Endothelial cell of umbilical vein (primary cell): ENCODE results near the gene AP1S2. TPM values are rescaled to one million over a fixed set of nuclear protein-coding genes. Genes with fewer than 3 reads are reported as not detected.
"Not testable (repeated sequence)": the region's sequence is repeated elsewhere in the genome, so short reads cannot be mapped to it uniquely, and the experiment has no call there.

Source experiments
- BruUV-seq: library from RNA; stranded (reverse); fragments of 400-500 nt; replicated peaks from 2 replicates; lab custom pipeline; 2021; lab: Mats Ljungman, UMichigan
- CTCF ChIA-PET: fragments of 300-600, 350-600 bp; sonication (Branson Sonifier 250); formaldehyde crosslinking; loops from one replicate; lab custom pipeline; 2021; ENCODE audit warnings: antibody characterized with exemption, inconsistent platforms; lab: Charles Lee
- POLR2A ChIA-PET: fragments of 300-600, 350-600 bp; sonication (Branson Sonifier 250); formaldehyde crosslinking; loops from one replicate; lab custom pipeline; 2021; ENCODE audit warnings: antibody characterized with exemption, inconsistent platforms; lab: Charles Lee
- DNase-seq: peaks from one replicate; pipeline ENCODE4 v3.0.0-alpha.2; 2011; ENCODE audit warnings: low read depth, low spot score
- FAIRE-seq: peaks from 2 replicates; lab custom pipeline; 2011; peaks lifted over from hg19 to GRCh38; lab: Jason Lieb, UNC
- H2AFZ ChIP-seq: 2 replicates; pipeline ENCODE4 v1.6.0; 2012; ENCODE audit warnings: low read depth, low read length, control low read depth, inconsistent platforms
- H3K27ac ChIP-seq: 2 replicates; pipeline ENCODE4 v1.5.1; 2011; ENCODE audit warnings: low read depth, mild to moderate bottlenecking, control low read depth, low read length, moderate library complexity; ENCODE audit not compliant: insufficient read depth
- H3K27me3 ChIP-seq, 2 experiments: 2 replicates each; pipeline versions ENCODE4 v1.6.0 to v1.6.1; 2011; ENCODE audit warnings: low read length in 2 of 2, mixed read lengths in 1 of 2; ENCODE audit not compliant: control insufficient read depth in 2 of 2, insufficient read depth in 2 of 2
- H3K36me3 ChIP-seq, 2 experiments: 2 replicates in 1 of 2; 3 replicates in 1 of 2; pipeline ENCODE4 v1.5.1; 2011; ENCODE audit warnings: low read length in 2 of 2, mild to moderate bottlenecking in 1 of 2, moderate library complexity in 1 of 2; ENCODE audit not compliant: control insufficient read depth in 2 of 2, insufficient read depth in 2 of 2; ENCODE audit errors: extremely low read depth in 1 of 2
- H3K4me1 ChIP-seq: 3 replicates; pipeline ENCODE4 v1.5.1; 2011; ENCODE audit warnings: mild to moderate bottlenecking, low read length; ENCODE audit not compliant: control insufficient read depth, insufficient read depth; ENCODE audit errors: extremely low read depth
- H3K4me2 ChIP-seq: 2 replicates; pipeline ENCODE4 v1.6.1; 2011; ENCODE audit warnings: low read length, control low read depth, mixed read lengths; ENCODE audit not compliant: insufficient read depth
- H3K4me3 ChIP-seq, 3 experiments: fragments of 200-600 bp in 1 of 3; sonication (generic), shearing (Covaris generic) in 1 of 3; replicated peaks in 1 of 3; 2 replicates each; pipeline ENCODE4 v1.5.1; 2011 to 2016; ENCODE audit warnings: control low read depth in 3 of 3, low read length in 3 of 3, mild to moderate bottlenecking in 2 of 3, inconsistent platforms in 1 of 3, low read depth in 1 of 3, moderate library complexity in 1 of 3; ENCODE audit not compliant: insufficient read depth in 1 of 3
- H3K79me2 ChIP-seq: 2 replicates; pipeline ENCODE4 v1.6.0; 2012; ENCODE audit warnings: low read length, inconsistent platforms; ENCODE audit not compliant: control insufficient read depth, insufficient read depth
- H3K9ac ChIP-seq: replicated peaks from 2 replicates; pipeline ENCODE3; 2011; ENCODE audit warnings: low read length, control low read depth; ENCODE audit not compliant: insufficient read depth; ENCODE audit errors: extremely low read depth
- H3K9me1 ChIP-seq: replicated peaks from 3 replicates; pipeline ENCODE4 v1.6.0; 2011; ENCODE audit warnings: mild to moderate bottlenecking, low read length; ENCODE audit not compliant: control insufficient read depth, insufficient read depth; ENCODE audit errors: extremely low read depth
- H3K9me3 ChIP-seq: replicated peaks from 2 replicates; pipeline ENCODE4 v1.5.1; 2012; ENCODE audit warnings: low read length, inconsistent platforms; ENCODE audit not compliant: control insufficient read depth, insufficient read depth
- H4K20me1 ChIP-seq: replicated peaks from 2 replicates; pipeline ENCODE3; 2011; ENCODE audit warnings: mild to moderate bottlenecking, low read length; ENCODE audit not compliant: control insufficient read depth, insufficient read depth; ENCODE audit errors: extremely low read depth
- CTCF ChIP-seq, 2 donors: IDR thresholded peaks; 1 replicate in 1 of 2; 2 replicates in 1 of 2; pipeline ENCODE4 v1.5.1; 2011; ENCODE audit warnings: low read length in 2 of 2, mild to moderate bottlenecking in 2 of 2, moderate library complexity in 2 of 2, control low read depth in 1 of 2, inconsistent platforms in 1 of 2, low read depth in 1 of 2; ENCODE audit not compliant: insufficient read depth in 1 of 2; ENCODE audit errors: extremely low read depth in 1 of 2
- EZH2 ChIP-seq: IDR thresholded peaks from 2 replicates; pipeline ENCODE4 v1.6.1; 2012; ENCODE audit warnings: borderline replicate concordance, low read depth, mild to moderate bottlenecking, moderate library complexity, low read length, inconsistent platforms; ENCODE audit not compliant: severe bottlenecking
- FOS ChIP-seq: IDR thresholded peaks from 2 replicates; pipeline ENCODE4 v1.6.1; 2011; ENCODE audit warnings: mild to moderate bottlenecking, low read length, moderate library complexity, borderline replicate concordance; ENCODE audit not compliant: insufficient read depth
- GATA2 ChIP-seq: IDR thresholded peaks from 2 replicates; pipeline ENCODE4 v1.7.0; 2011; ENCODE audit warnings: low read depth, mild to moderate bottlenecking, moderate library complexity, mixed read lengths, low read length; ENCODE audit not compliant: insufficient read length, insufficient read depth
- JUN ChIP-seq: IDR thresholded peaks from 2 replicates; pipeline ENCODE4 v1.6.1; 2011; ENCODE audit warnings: borderline replicate concordance, low read depth; ENCODE audit not compliant: insufficient read length, insufficient read depth
- MAX ChIP-seq: IDR thresholded peaks from 2 replicates; pipeline ENCODE4 v1.6.1; 2011; ENCODE audit not compliant: insufficient read depth, insufficient read length
- MYC ChIP-seq: IDR thresholded peaks from one replicate; pipeline ENCODE4 v1.6.1; 2011; ENCODE audit warnings: mild to moderate bottlenecking, low read depth, low read length
- POLR2A ChIP-seq: IDR thresholded peaks from 2 replicates; pipeline ENCODE4 v1.6.1; 2012; ENCODE audit warnings: low read depth, mild to moderate bottlenecking, control low read depth, low read length
- POLR2AphosphoS5 ChIP-seq: IDR thresholded peaks from 2 replicates; pipeline ENCODE4 v1.6.1; 2012; ENCODE audit warnings: low read depth, mild to moderate bottlenecking, control low read depth, low read length, moderate library complexity; ENCODE audit not compliant: insufficient read depth
- dilution Hi-C: fragments of 300-500 bp; cut with MboI; formaldehyde crosslinking; loops from one replicate; pipeline ENCODE4 v1.15.0; 2019; ENCODE audit warnings: low sequenced_read_pairs; ENCODE audit not compliant: extremely low pct_ligation_motif_present
- intact Hi-C: fragments of 100-400 bp; cut with micrococcal nuclease; formaldehyde crosslinking; loops from one replicate; pipeline ENCODE4 v1.10.0; 2022
- polyA plus RNA-seq, 4 experiments: library from polyadenylated mRNA; depleted of rRNA in 3 of 4; stranded (reverse) in 3 of 4; unstranded in 1 of 4; fragments of >200 nt; gene quantifications; 2 replicates each; pipeline versions ENCODE4 v1.2.1 to v1.2.3, GENCODE V29; 2011 to 2012; ENCODE audit warnings: missing spikeins in 1 of 4
- total RNA-seq: library from RNA; stranded (reverse); gene quantifications from 2 replicates; pipeline ENCODE4 v1.2.3, GENCODE V29; 2021

The AP1S2 gene
- total and polyA plus RNA-seq, 2 donors (not counting 3 experiments of a cell fraction or from before 2014, with no cell fraction given), result 21.0 to 37.3 TPM

GRCh38 chrX:15834053-15834452 is 20.6 kb downstream of the AP1S2 start:
- H3K36me3 ChIP-seq, result no peaks in the 10 kb centered on the region
- FAIRE-seq (no peak), DNase-seq (no peak)
- no peak for TF ChIP-seq GATA2
- TF ChIP-seq POLR2AphosphoS5, result no peak
- TF ChIP-seq JUN, result no peak
- TF ChIP-seq CTCF (IDR thresholded peaks at IDR 0.05; ENCODE audit: extremely low read depth in 1 of 2, insufficient read depth in 1 of 2, low read depth in 1 of 2, low read length in 2 of 2), result no peak
- TF ChIP-seq FOS, result no peak
- no peak for TF ChIP-seq MAX
- no peak for TF ChIP-seq EZH2
- no peak for TF ChIP-seq MYC
- no peak for TF ChIP-seq POLR2A
- H3K4me3 ChIP-seq, result no peak overlapping the region
- no peaks in the 10 kb centered on the region for H3K79me2 ChIP-seq
- H2AFZ ChIP-seq, result no peak overlapping the region
- no peaks in the 10 kb centered on the region for H3K4me1 ChIP-seq
- intact Hi-C loops (no loop called here), dilution Hi-C loops (no loop called here)
- H3K27me3 ChIP-seq, result no peaks in the 10 kb centered on the region
- ChIA-PET CTCF (no interaction called here), POLR2A (no interaction called here)
- H3K4me2 ChIP-seq, result no peak overlapping the region
- no peaks in the 10 kb centered on the region for H3K9me1 ChIP-seq
- no peaks in the 10 kb centered on the region for H4K20me1 ChIP-seq
- H3K27ac ChIP-seq, result no peak overlapping the region
- BruUV-seq, result no TSS peak
- no peaks in the 10 kb centered on the region for H3K9me3 ChIP-seq
- H3K9ac ChIP-seq, result no peak overlapping the region

- not testable (repeated sequence) for DNase-seq
Observed at GRCh38 chrX:15831347-15831746, 23.3 kb downstream of the AP1S2 start.

More at GRCh38 chrX:15831347-15831746, 23.3 kb downstream of the AP1S2 start:
- H3K27me3 ChIP-seq, H3K9me3 ChIP-seq, H3K27ac ChIP-seq, dilution Hi-C loops, H4K20me1 ChIP-seq, intact Hi-C loops, H3K4me1 ChIP-seq, H3K36me3 ChIP-seq, H3K9ac ChIP-seq, POLR2A ChIA-PET, H3K4me2 ChIP-seq, H3K4me3 ChIP-seq, H3K79me2 ChIP-seq, H3K9me1 ChIP-seq, H2AFZ ChIP-seq, BruUV-seq, CTCF ChIA-PET: not testable (repeated sequence)
- peak; percentile 56 for FAIRE-seq
